ENCODE data around the gene PHIP.
A peak's percentile ranks its signal among the peaks of the same experiment; 100 is the strongest.
"Not testable (repeated sequence)": the region's sequence is repeated elsewhere in the genome, so short reads cannot be mapped to it uniquely, and the experiment has no call there.

The PHIP gene

DNA sequence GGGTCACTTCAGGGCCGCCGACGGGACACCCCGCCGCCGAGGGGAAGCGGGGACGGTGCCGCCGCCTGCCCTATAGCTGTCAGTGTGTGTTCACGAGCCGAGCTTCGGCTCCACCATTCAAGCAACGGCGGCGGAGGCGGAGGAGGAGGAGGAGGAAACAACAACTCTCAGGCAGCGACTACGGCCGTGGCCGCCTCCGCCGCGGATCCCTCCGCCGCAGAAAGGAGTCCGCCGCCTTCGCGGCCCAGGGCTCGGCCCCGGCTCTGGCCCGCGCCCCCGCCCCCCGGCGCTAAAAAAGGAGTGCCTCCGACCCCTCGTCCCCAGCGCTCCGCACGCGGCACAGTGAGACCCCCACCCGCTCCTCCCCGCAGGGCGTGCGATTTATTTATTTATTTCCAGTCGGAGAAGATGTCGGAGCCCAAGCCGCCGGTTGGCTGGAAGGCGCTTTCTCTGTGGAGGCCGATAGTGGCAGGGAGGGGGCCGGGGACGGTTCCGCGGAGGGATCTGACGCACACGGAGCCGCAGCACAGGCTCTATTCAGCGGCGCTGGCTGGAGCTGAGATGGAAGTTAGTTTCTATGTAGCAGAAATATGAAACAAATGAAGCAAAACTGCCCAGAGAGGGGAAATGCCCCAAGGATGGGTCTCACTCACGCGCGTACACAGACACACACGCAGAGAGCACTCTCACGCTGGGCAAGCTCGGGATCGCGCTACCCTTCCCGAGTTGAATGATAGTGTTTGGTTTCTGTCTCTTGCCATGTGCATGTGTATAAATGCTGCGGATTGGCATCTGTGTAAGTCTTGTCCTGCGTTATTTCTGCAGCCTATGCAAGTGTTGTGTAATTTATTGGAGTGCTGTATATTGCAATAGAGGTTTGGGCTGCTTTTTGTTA lies at the start of gene PHIP:
TSS of gene PHIP (minus strand) at position 180 of the 895 bp plus-strand sequence. CDS start 186 bp downstream, outside the sequence.
- DNase-seq (ENCODE audit: low read depth): peak; percentile 99

DNA sequence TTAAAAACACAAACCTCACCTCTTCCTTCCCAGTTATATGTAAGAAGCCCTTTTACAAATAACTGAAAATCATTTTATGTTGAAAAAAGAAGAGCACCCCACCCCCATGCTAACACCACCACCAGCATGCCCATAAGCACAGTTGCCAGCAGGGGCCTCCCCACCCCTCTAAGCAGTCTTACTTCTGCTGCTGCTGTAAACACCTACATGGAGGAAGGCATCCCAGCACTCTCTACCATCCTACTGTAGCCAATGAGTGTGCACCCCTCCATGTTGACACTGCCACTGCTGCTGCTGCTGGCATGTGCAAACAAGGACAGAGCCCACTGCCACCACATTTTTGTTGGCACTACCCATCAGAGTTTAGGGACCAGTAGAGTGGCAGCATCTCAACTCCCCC lies 49.6 kb upstream of the PHIP start:
- no peak for DNase-seq (ENCODE audit: low read depth)

DNA sequence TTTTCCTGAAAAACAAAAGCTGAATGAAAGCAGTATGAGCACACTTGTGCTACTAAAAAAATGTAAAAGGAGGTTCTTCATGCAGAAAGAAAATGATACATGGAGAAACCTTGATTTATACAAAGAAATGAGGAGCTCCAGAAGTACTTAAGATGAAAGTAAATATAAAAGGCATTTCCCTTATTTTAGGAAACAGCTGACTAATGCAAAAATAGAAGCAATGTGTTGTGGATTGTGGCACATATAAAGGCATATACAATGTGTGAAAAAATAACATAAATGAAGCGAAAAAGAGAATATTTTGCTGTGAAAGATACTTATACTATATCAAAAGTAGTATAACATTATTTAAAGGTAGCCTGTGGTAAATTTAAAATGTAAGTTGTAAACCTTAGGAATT lies 41.2 kb upstream of the PHIP start:
- no peak for DNase-seq (ENCODE audit: low read depth)

DNA sequence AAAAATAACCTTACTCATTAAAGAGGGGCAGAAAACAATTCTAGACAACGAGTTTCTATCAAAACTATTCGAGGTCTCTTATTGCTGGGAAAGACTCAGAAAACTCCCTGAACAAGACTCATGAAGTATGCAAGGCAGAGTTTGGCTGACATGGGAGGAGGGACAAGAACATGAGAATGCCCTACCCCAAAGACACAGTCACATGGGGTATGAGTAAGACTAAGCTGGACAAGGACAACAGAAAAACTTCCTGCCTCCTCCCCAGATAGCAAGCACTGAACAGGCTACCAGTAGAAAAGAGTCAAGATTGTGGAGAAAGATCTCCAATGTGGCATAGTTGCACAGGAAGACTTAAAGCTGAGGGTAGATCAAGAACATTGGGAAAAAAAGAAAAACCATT lies 39.7 kb upstream of the PHIP start:
- peak; percentile 3 for DNase-seq (ENCODE audit: low read depth)

DNA sequence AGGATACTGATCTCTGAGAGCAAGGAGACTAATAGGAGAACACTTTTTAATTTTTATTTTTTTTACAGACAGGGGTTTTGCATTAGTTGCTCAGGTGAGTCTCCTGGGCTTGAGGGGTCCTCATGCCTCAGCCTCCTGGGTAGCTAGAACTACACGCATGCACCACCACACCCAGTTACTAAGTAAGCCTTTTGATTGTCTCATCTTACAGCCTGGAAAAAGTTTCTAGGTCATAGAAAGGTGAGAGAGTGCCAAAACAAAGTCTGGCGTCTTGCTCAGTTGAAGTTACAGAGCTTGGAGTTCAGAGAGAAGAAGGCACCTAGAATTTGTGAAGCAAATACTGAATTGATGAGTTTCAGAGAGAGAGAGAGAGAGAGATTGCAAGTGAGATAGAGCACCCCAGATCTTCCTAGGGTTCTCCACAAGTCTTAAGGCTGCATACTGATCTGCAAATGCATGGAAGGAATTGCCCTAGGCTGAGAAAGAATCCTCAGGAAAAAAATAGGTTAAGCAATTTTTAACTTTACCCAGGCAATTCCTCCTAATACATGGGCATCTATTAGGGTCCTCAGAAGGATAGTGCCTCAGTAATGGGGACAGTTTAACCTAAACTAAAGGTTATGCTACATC lies 37.6 kb upstream of the PHIP start:
- DNase-seq (ENCODE audit: low read depth): peak; percentile 2

DNA sequence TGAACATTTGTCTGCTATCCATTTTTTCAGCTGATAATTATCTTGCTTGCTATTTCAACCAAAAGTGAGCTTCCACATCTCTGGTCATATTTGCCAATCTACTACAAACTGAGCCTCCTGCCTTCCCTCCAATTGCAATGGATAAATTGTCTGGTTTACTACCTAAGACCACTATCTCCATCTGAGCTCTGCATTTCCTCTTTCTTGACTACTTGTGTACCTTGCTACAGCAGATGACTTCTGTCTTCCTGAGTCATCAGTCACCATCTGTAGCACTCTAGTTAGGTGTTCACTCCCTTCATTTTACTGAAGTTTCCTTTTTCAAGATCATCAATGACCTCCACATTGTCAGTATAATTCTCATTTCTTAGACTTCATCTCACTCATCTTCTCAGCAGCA lies 33.5 kb upstream of the PHIP start:
- DNase-seq (ENCODE audit: low read depth): no peak

DNA sequence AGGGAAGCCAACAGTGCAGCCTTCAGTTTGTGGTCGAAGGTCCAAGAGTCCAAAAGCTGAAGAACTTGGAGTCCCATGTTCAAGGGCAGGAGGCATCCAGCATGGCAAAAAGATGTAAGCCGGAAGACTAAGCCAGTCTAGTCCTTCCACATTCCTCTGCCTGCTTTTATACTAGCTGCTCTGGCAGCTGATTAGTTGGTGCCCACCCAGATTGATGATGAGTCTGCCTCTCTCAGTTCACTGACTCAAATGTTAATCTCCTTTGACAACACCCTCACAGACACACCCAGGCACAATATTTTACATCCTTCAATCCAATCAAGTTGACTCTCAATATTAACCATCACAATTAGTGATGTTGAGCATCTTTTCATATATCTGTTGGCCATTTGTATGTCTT lies 23.1 kb upstream of the PHIP start:
- no peak for DNase-seq (ENCODE audit: low read depth)

DNA sequence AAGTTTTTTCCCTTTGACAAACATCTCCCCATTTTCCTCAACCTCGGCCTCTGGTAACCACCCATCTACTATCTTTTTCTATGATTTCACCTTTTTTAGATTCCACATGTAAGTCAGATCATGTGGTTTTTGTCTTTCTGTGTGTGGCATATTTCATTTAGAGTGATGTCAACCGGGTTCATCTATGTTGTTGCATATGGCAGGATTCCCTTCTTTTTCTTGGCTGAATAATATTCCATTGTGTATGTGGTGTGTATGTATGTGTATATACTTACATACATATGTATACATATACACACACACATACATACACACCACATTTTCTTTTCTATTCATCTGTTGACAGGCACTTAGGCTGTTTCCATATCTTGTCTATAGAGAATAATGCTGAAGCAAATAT lies 22.2 kb upstream of the PHIP start:
- no peak for DNase-seq (ENCODE audit: low read depth)

DNA sequence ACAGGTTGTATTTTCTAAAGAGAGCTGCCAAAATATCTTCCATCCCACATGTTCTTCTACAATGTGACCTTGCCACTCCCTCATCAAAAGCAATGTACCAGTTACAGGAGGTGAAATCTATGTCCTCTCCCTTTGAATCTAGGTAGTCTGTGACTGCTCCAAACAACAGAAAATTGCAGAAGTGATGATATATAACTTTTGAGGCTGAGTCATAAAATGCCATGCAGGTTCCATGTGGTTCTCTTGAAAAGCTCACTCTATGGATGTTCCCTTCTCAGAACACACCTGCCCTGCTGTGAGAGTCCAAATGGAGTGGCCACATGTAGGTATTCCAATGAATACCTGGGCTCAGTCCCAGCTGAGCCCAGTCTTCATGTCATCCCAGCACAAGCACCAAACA lies 16.9 kb upstream of the PHIP start:
- DNase-seq (ENCODE audit: low read depth): no peak

DNA sequence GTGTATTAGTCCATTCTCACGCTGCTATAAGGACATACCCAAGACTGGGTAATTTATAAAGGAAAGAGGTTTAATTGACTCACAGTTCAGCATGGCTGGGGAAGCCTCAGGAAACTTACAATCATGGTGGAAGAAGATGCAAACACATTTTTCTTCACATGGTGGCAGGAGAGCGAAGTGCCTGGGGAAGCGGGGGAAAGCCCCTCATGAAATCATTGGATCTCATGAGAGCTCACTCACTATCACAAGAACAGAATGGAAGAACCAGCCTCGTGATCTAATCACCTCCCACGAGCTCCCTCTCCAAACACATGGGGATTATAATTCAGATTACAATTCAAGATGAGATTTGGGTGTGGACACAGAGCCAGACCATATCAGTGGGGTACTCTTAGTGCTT lies 13.7 kb upstream of the PHIP start:
- DNase-seq (ENCODE audit: low read depth): not testable (repeated sequence)

DNA sequence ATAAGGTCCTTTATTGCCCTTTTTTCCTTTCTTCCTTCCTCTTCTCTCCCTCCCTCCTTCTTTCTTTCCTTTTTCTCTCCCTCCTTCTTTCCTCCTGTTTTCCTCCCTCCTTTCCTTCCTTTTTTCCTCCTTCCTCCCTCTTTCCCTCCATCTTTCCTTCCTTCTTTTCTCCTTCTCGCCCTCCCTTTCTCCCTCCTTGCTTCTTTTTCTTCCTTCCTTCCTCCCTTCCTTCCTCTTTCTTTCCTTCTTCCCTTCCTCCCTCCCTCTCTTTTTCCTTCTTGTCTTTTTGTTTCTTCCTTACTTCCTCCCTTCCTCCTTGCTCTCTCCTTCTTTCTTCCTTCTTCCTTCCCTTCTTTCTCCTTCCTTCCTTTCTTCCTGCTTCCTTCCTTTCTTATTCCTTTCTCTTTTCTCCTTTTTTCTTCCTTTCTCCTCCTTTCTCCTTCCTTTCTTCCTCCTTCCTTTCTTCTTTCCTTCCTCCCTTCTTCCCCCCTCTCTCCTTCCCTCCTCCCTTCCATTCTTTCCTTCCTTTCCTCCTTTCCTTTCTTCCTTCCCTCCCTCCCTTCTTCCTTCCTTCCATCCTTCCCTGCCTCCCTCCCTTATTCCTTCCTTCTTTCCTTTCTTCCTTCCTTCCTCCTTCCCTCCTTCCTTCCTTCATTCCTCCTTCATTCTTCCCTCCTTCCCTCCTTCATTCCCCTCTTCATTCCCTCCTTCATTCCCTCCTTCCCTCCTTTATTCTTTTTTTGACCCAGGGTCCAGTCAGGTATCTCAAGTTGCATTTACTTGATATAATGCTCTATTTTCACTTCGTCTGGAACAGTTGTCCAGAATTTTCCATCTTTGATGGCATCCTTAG lies 11.7 kb upstream of the PHIP start:
- DNase-seq (ENCODE audit: low read depth): no peak

DNA sequence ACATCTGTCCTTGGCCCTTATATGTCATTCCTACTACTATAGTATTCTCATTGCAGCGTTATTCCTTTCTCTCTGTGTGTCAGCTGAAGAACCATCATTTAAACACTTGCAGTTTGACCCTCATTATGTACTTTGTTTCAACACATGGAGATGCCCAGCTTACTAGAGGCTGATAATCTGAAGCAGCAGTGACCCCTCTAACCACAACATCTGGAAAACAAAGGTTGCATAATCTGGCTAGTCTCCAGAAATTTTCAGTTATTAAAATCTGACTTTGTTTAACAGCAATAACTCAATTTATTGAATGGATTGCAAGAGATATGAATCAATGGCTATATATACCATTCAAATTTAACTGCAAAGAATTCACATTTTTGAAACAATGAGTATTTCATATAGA lies 6.6 kb upstream of the PHIP start:
- DNase-seq (ENCODE audit: low read depth): no peak

DNA sequence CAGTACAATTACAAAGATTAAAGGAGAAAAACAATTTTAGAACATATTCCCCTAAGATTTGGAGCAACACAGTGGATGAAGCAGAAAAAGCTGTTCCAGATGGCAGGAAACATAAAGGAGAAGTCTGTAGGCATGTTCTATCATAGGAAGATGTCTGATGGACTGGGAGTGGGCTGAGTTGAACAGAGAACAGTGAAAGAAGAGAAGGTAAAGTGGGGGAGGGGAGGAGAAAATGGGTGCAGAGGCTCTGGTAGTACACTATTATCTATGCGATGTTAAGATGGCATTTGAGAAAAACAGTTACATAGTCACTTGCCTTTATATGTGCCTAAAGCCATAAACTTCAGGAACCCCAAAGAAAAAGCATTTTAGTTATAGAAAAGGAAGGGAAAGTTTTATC lies 4.2 kb upstream of the PHIP start:
- no peak for DNase-seq (ENCODE audit: low read depth)

DNA sequence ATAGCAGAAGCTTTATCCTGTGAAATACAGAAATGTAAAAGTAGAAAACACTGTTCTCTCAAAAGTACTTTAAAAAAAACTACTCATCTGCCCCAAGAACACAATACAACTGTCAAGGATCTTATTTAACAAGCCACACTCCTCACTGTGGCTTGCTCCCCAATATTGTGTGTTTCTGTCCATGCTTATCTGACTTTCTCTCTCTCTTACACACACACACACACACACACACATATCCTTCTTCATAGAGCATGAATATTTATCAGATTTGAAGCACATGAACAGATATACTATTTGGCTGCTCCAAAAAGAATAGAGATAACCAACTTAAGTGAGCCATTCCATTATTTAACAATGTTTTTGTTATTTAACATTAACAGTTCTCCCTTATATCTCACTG lies 3.6 kb upstream of the PHIP start:
- no peak for DNase-seq (ENCODE audit: low read depth)

DNA sequence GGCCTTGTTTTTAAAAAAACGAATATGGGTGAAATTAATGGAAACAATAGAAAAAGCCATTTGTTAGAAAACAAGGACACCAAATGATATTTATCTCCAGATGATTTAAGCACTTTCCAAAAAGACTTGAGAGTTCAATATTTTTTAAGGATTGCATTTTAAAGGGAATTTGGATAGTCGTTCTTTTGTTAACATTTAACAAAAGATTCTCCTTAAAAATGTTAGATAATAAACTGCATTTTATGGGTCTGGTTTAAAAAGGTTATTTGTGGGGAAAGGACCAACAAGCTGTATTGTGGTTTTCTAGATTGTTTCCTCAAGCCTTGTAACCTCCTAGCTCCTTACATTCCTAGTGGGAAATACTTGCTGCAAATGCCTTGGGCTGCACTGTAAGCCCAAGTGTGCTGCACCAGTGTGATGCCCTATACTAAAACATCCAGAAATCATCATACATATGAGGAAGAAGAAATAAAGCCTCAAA lies 1.5 kb upstream of the PHIP start:
- DNase-seq (ENCODE audit: low read depth): peak; percentile 12

DNA sequence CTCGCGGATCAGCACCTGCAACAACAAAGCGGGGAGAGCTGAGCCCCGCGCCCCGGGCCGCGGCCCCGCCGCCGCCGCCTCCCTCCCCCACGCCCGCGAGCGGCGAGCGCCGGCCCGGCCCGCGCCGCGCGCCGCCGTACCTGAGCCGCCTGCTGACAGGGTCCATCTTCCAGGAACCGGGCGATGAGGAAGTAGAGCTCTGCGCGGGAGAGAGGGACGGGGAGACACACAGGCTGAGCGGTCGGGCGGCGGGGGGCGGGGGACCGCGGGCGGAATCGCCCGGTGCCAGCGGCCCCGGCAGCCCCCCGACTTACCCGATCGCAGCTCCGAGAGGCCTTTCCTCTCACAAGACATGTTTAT lies 359 bp downstream of the PHIP start:
- no peak for DNase-seq (ENCODE audit: low read depth)

DNA sequence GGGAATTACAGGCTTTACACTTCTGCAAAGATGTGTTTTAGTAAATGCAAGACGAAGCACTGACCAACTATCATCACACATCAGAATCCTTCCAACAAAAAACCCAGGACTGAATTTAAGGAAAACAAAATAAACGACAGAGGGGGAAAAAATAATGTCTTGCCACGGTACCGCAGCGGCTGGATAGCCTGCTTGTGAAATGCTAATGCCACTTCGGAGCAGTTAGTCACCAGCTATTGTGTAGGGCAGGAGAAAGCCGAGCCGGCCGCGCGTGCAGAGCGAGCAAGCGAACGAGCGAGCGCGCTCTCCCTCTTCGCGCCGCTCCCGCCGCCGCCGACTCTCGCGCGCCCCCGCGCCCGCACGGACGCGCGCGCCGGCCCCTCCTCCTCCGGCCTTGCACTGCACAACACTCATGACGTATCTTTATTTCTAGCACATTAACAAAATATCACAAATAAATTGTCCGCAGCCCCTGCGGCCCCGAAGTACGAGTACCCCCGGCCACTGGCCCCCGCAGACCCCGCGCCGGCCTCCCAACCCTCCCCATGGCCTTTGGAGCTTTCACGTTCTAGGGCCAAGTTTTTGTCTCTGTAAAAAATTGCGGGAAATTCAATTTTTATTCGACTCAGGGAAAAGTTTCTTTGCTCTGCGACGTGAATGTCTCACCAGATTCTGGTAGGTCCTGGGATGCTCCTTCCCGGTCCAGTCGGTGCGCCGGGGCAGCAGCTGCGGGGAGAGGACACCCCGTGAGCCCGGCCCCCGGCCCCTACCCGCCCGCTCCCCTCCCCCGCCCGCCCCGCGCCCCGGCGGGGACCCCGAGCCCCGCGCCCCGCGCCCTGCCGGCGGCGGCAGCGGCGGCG lies 1.0 kb downstream of the PHIP start:
- peak; percentile 97 for DNase-seq (ENCODE audit: low read depth)

DNA sequence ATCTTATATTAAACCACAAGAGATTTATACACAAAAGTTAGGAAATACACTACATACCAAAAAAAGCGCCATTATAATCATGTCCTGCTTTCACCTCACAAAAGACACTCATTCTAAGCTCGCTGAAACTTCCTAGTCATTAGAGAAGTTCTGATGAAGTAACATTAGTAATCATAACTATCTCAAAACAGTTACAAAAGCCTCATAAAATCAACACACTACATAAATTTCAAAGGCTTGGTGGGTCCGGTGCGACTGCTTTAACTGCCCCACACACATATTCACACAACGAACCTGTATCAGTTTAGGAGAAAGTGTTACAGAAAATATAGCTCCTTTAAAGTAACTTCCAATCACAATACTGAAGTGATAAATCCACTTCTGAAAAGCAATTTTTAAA lies 1.9 kb downstream of the PHIP start:
- DNase-seq (ENCODE audit: low read depth): peak; percentile 28

DNA sequence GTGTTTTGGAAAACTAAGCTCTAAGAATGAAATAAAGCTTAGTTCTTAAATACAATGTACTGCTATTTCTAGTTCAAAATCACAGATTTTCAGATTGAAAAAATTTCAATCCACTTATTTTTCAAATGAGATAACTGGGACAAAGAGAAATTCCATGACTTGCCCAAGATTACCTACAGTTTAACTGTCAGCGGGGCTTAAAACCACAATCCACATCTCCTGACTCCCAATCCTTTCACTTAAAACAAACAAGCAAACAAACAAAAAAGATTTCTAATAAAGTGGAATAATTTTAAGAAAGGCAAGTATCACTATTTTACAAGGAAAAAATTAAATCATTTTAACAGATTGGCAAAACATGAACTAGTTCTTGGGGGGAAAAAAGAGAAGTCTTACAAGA lies 4.2 kb downstream of the PHIP start:
- DNase-seq (ENCODE audit: low read depth): no peak

DNA sequence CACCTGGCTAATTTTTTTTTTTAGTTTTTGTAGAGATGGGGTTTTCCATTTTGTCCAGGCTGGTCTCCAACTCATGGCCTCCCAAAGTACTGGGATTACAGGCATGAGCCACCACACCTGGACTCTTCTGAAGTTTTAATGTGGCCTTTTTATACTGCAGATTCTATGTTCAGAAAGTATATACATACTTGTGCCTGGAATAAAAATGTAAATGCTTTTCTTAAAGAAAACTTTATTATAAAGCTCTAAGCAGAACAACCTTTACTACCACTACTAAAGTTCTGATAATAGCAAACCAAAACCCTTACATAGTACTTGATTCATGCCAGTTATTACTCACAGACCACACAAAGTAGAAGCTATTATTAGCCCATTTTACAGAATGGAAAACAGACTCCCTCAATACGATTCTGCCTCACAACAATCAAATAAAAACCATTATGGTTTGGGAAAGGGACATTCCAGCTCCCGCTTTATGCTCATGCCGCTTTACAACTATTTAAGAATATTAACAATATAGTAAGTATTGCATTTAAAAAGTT lies 5.3 kb downstream of the PHIP start:
- no peak for DNase-seq (ENCODE audit: low read depth)

DNA sequence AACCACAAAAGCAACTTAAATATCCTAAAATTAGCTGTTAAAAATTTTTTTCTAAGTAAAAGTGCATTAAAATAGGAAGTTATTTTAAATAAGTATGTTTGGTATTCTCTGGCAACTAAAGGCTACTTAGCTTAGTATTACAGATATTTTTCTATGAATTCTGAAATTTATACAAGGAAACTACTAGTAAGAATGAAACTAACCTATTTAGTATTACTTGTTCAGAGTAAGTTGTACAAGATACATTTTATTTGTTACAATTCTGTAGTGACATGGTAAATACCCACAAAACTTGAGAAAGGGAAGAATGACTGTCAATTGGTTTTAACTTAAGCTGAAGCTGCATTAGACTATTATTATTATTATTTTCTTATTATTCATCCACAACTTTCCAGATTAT lies 6.5 kb downstream of the PHIP start:
- no peak for DNase-seq (ENCODE audit: low read depth)

Measured in iris pigment epithelial cell (primary cell).